GM12878 (cell line): ENCODE measurements around the gene SCTR. TPM values are rescaled to one million over a fixed set of nuclear protein-coding genes. Genes with fewer than 3 reads are reported as not detected.

Source experiments
- CREM ChIP-seq: IDR thresholded peaks from 2 replicates; pipeline ENCODE4 v1.6.1; 2014; ENCODE audit warnings: antibody characterized with exemption, low read depth
- ZNF217 ChIP-seq: fragments of 450-650 bp; IDR thresholded peaks from 2 replicates; pipeline ENCODE4 v1.6.1; 2017; ENCODE audit warnings: antibody characterized with exemption, mild to moderate bottlenecking
- polyA plus RNA-seq, 11 experiments: library from polyadenylated mRNA; depleted of rRNA in 4 of 11; unstranded in 6 of 11; stranded (reverse) in 5 of 11; fragments of >200 nt; fragmentation: Nextera tagmentation in 4 of 11; fragmentation: Illumina TruSeq in 1 of 11; extraction: Ambion mirVana in 4 of 11; extraction: Trizol in 1 of 11; gene quantifications; 1 replicate in 1 of 11; 2 replicates in 10 of 11; pipeline versions ENCODE4 v1.2.1 to v1.2.3, GENCODE V29; 2011 to 2016; ENCODE audit warnings: inconsistent platforms in 2 of 11, missing spikeins in 2 of 11, low read depth in 1 of 11
- total RNA-seq, 4 experiments: library from RNA; depleted of rRNA in 3 of 4; stranded (reverse); fragments of >200 nt in 3 of 4; fragmentation: Illumina TruSeq in 1 of 4; extraction: Trizol in 1 of 4; gene quantifications; 2 replicates each; pipeline versions ENCODE4 v1.2.1 to v1.2.3, GENCODE V29; 2013 to 2021
- TF ChIP-seq, protein P1 (sequence below): fragments of 450-650 bp; IDR thresholded peaks from 2 replicates; pipeline ENCODE4 v1.6.1; 2017; ENCODE audit warnings: low read depth, mild to moderate bottlenecking, moderate library complexity
- TF ChIP-seq, protein P2 (sequence below): fragments of 450-650 bp; IDR thresholded peaks from 2 replicates; pipeline ENCODE4 v1.6.1; 2016; ENCODE audit warnings: mild to moderate bottlenecking, moderate library complexity, borderline replicate concordance

SCTR gene
- total and polyA plus RNA-seq, 10 of the 15 experiments (the other 5 are each of a cell fraction or from before 2014, with no cell fraction given): 0.26 TPM; not detected in 9

GRCh38 chr2:119440501-119440870 is 83.8 kb downstream of the SCTR start (continued):
- TF ChIP-seq, protein P1, sequence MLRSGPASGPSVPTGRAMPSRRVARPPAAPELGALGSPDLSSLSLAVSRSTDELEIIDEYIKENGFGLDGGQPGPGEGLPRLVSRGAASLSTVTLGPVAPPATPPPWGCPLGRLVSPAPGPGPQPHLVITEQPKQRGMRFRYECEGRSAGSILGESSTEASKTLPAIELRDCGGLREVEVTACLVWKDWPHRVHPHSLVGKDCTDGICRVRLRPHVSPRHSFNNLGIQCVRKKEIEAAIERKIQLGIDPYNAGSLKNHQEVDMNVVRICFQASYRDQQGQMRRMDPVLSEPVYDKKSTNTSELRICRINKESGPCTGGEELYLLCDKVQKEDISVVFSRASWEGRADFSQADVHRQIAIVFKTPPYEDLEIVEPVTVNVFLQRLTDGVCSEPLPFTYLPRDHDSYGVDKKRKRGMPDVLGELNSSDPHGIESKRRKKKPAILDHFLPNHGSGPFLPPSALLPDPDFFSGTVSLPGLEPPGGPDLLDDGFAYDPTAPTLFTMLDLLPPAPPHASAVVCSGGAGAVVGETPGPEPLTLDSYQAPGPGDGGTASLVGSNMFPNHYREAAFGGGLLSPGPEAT: no peak
- no peak for TF ChIP-seq ZNF217
- no peak for TF ChIP-seq CREM
- TF ChIP-seq, protein P2, sequence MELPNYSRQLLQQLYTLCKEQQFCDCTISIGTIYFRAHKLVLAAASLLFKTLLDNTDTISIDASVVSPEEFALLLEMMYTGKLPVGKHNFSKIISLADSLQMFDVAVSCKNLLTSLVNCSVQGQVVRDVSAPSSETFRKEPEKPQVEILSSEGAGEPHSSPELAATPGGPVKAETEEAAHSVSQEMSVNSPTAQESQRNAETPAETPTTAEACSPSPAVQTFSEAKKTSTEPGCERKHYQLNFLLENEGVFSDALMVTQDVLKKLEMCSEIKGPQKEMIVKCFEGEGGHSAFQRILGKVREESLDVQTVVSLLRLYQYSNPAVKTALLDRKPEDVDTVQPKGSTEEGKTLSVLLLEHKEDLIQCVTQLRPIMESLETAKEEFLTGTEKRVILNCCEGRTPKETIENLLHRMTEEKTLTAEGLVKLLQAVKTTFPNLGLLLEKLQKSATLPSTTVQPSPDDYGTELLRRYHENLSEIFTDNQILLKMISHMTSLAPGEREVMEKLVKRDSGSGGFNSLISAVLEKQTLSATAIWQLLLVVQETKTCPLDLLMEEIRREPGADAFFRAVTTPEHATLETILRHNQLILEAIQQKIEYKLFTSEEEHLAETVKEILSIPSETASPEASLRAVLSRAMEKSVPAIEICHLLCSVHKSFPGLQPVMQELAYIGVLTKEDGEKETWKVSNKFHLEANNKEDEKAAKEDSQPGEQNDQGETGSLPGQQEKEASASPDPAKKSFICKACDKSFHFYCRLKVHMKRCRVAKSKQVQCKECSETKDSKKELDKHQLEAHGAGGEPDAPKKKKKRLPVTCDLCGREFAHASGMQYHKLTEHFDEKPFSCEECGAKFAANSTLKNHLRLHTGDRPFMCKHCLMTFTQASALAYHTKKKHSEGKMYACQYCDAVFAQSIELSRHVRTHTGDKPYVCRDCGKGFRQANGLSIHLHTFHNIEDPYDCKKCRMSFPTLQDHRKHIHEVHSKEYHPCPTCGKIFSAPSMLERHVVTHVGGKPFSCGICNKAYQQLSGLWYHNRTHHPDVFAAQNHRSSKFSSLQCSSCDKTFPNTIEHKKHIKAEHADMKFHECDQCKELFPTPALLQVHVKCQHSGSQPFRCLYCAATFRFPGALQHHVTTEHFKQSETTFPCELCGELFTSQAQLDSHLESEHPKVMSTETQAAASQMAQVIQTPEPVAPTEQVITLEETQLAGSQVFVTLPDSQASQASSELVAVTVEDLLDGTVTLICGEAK: no peak
